Measurements from ENCODE around the gene KCNK5.

KCNK5 gene

GRCh38 chr6:39152262-39152661 is 77.0 kb downstream of the KCNK5 start:
- no peaks in the 10 kb centered on the region for H3K9me3 ChIP-seq (ENCODE audit: insufficient read depth, low read depth, low read length)
- H3K36me3 ChIP-seq (ENCODE audit: insufficient read depth, low read length) = no peaks in the 10 kb centered on the region
- 88% methylated on average over 5 of the region's 5 CpGs for WGBS
- no peaks in the 10 kb centered on the region for H3K4me1 ChIP-seq (ENCODE audit: insufficient read depth, low read length)
- no peak overlapping the region for H3K4me3 ChIP-seq (ENCODE audit: low read length)
- H3K27me3 ChIP-seq (ENCODE audit: insufficient read depth, low read length) = no peaks in the 10 kb centered on the region
- no peak overlapping the region for H3K27ac ChIP-seq (ENCODE audit: low read depth, low read length)
- H3K9ac ChIP-seq (ENCODE audit: low read depth, low read length) = no peak overlapping the region

GRCh38 chr6:39151211-39151610 is 78.1 kb downstream of the KCNK5 start:
- Histone ChIP-seq H3K9me3 (ENCODE audit: insufficient read depth, low read depth, low read length) (no peaks in the 10 kb centered on the region), H3K27ac (ENCODE audit: low read depth, low read length) (no peak overlapping the region), H3K36me3 (ENCODE audit: insufficient read depth, low read length) (no peaks in the 10 kb centered on the region), H3K4me3 (ENCODE audit: low read length) (no peak overlapping the region), H3K27me3 (ENCODE audit: insufficient read depth, low read length) (no peaks in the 10 kb centered on the region), H3K9ac (ENCODE audit: low read depth, low read length) (no peak overlapping the region), H3K4me1 (ENCODE audit: insufficient read depth, low read length) (no peaks in the 10 kb centered on the region)
- 88% methylated on average over 3 of the region's 3 CpGs for WGBS

DNA sequence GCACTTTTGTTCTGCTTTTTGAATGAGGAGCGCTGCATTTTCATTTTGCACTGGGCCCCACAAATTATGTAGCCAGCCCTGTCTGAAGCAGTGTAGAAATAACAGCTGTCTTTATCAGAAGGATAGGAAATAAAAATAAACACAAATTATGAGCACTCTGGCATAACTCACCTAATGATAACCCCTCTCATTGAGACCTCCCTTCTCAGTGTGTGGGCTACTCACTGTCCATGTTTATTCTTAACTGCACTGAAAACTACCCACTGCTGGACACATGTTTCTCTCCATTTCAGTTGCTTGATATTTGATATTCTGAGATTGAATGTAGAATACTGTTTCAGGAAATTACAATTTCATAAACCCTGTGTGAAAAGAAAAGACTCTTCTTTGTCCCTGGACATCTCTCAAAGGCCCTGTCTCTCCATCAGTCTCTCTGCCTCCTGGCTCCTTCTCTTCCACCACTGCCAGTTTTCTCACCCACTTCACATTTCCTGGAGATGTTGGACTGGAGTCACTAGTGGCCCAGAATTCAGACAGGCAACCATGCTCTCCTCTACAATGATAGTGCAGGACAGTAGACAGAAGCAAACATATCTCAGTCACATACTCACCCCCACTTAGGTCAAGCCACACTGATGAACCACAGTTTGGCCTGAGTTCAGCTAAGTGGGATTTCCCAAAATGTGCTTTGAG is 84.6 kb downstream of the KCNK5 start:
- H3K36me3 ChIP-seq (ENCODE audit: insufficient read depth, low read length) = no peaks in the 10 kb centered on the region
- WGBS = 93% methylated on average over 1 of the region's 1 CpG
- H3K4me3 ChIP-seq (ENCODE audit: low read length) = no peak overlapping the region
- no peaks in the 10 kb centered on the region for H3K9me3 ChIP-seq (ENCODE audit: insufficient read depth, low read depth, low read length)
- H3K9ac ChIP-seq (ENCODE audit: low read depth, low read length) = no peak overlapping the region
- H3K27me3 ChIP-seq (ENCODE audit: insufficient read depth, low read length) = no peaks in the 10 kb centered on the region
- no peaks in the 10 kb centered on the region for H3K4me1 ChIP-seq (ENCODE audit: insufficient read depth, low read length)
- no peak overlapping the region for H3K27ac ChIP-seq (ENCODE audit: low read depth, low read length)

DNA sequence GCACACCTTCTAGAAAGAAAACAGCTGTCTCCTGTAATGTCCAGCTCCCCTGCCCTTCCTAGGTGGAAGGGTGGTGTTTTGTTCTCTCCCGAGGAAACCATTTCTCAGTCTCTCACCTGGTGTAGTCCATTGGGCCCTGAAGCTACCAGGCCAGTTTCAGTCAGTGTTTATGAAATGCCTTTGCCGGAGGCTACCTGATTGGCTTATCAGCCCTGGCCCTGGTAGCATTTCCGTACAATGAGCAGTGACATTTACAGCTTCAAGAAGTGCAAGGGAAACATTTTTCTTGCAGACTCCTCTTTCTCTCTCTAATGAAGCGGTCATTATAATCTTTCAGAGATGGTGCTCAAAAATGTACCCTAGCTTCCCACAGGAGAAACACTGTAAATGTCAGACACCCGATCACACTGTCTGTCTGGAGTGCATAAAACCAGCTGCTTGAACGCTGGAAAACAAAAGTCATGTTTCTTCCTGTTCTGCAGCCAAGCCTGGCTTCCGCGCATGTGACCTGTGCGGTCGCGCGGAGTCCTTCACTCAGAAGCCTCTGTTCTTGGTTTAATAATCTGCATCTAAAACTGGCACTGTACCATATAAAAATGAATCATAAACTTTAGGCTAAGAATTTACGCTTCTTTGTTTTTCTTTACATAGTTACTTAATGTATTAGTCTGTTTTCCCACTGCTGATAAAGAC is 85.9 kb downstream of the KCNK5 start:
- no peaks in the 10 kb centered on the region for H3K9me3 ChIP-seq (ENCODE audit: insufficient read depth, low read depth, low read length)
- H3K27ac ChIP-seq (ENCODE audit: low read depth, low read length) = no peak overlapping the region
- no peak overlapping the region for H3K9ac ChIP-seq (ENCODE audit: low read depth, low read length)
- no peaks in the 10 kb centered on the region for H3K4me1 ChIP-seq (ENCODE audit: insufficient read depth, low read length)
- no peaks in the 10 kb centered on the region for H3K27me3 ChIP-seq (ENCODE audit: insufficient read depth, low read length)
- WGBS = 96% methylated on average over 12 of the region's 13 CpGs
- H3K36me3 ChIP-seq (ENCODE audit: insufficient read depth, low read length) = no peaks in the 10 kb centered on the region
- no peak overlapping the region for H3K4me3 ChIP-seq (ENCODE audit: low read length)

DNA sequence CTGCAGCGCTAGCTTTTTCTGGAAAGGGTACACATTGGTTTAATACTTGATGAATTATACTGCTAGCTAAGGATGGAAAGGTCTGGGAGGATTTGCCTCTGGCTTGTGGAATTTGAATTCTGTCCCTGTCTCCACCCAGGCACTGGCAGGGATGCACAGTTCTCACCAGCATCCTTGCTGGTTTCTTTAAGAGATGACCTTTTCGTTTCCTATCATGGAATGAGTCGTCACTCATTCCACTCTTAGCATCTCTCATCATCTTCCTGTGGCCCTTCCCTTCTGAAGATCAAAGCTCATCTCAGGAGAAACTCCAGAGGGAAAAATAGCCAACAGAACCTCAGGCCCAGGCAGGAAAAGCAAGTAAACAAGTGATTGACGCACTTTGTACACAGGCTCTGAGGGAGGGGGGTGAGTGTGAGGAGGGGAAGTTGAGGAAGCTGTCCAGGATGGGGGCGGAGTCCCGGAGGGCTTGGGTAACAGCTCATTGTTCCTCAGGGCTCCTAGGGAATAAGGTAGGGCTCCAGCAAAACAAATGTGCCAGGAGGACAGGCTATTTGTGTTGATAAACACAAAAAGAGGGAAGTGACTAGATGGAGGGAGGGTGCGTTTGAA is 88.6 kb downstream of the KCNK5 start:
- Histone ChIP-seq H3K9ac (ENCODE audit: low read depth, low read length) (no peak overlapping the region), H3K4me3 (ENCODE audit: low read length) (no peak overlapping the region), H3K9me3 (ENCODE audit: insufficient read depth, low read depth, low read length) (no peaks in the 10 kb centered on the region), H3K27ac (ENCODE audit: low read depth, low read length) (no peak overlapping the region), H3K36me3 (ENCODE audit: insufficient read depth, low read length) (no peaks in the 10 kb centered on the region), H3K27me3 (ENCODE audit: insufficient read depth, low read length) (no peaks in the 10 kb centered on the region), H3K4me1 (ENCODE audit: insufficient read depth, low read length) (no peaks in the 10 kb centered on the region)
- 84% methylated on average over 7 of the region's 7 CpGs for WGBS

All from HUES64 (cell line).